D341Med (cell line): ENCODE results near the gene SYNPO.

Experiments used
- DNase-seq: peaks from one replicate; pipeline ENCODE4 v3.0.0; 2012; ENCODE audit warnings: low spot score

SYNPO gene

DNA sequence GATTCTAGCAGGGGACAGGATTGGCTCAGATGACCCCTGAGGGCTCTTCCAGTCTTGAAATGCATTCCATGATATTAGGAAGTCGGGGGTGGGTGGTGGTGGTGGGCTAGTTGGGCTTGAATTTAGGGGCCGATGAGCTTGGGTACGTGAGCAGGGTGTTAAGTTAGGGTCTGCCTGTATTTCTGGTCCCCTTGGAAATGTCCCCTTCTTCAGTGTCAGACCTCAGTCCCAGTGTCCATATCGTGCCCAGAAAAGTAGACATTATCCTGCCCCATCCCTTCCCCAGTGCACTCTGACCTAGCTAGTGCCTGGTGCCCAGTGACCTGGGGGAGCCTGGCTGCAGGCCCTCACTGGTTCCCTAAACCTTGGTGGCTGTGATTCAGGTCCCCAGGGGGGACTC lies 17.7 kb downstream of the SYNPO start:
- no peak for DNase-seq

GRCh38 chr5:150658699-150659265 lies 18.3 kb downstream of the SYNPO start:
- DNase-seq = no peak

- no peak for DNase-seq
Measured at GRCh38 chr5:150659360-150660107, 19.1 kb downstream of the SYNPO start.

DNA sequence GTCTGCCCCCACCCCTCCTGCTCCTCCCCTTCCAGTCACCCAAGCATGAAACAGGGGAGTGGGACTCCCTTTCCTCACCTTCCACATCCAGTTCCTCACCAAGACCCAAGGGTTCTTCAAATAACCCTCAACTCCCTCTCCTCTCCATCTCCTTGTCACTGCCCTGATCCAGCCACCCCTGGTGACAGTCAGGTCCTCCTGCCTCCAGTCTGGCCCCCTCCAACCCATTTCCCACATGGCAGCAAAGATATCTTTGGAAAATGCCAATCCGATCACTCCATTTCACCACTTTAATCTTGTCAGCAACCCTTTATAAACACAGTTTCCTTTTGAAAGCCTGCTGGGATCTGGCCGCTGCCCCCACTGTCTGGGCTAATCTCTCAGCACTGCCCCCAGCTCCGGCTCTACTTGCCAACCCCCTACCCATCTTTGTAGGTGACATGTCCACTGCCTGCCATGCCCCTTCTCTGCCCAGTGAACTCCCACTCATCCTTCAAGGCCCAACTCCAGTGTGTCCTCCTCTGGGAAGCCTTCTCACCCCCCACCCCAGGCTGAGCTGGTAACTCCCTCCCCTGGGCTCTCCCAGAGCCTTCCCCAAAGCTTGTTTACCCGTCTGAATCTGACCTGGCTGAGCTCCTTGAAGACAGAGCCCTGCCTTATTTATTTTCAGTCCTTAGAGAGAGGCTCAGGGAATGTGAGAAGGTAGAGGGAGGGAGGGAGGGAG lies 19.8 kb downstream of the SYNPO start:
- no peak for DNase-seq

GRCh38 chr5:150661086-150661485 lies 20.6 kb downstream of the SYNPO start, which contains the start of gene MYOZ3:
MYOZ3 (plus strand) TSS chr5:150661251; CDS start chr5:150662942, 1,691 bp downstream.
- no peak for DNase-seq

GRCh38 chr5:150661821-150662596 lies 21.5 kb downstream of the SYNPO start:
- DNase-seq = no peak

DNA sequence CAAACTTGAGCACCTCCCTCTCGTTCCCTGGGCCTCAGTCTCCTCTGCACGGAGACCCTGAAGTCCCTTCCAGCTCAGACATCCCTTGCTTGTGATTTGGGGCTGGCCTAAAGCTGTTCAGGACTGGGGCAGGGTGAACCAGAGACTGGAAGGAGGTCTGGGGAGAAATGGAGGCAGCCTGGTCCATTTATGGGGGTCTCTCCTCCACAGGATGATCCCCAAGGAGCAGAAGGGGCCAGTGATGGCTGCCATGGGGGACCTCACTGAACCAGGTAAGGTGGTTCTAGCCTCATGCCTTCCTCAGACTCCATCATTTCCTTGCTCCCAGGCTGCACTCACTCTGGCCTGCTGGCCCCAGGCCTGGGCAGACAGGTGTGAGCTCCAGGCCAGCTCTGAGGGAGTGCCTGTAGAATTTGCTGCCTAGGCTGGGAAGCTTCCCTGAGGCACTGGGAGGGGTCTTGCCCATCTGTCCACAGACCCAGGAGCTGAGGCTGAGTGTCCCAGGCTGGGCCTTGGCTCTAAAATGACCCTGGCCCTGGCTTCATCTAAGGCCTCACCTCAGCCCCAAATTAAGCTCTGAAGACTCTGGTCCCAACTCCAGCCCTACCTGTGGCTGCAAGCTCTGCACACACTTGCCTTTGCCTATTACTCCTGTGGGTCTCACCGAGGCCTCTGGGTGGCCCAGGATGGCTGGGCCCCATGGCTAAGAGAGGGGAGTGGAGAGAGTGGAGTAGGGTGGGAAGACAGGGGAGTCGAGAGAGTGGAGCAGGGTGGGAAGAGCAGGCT lies 22.5 kb downstream of the SYNPO start:
- no peak for DNase-seq

- DNase-seq = no peak
Measured at GRCh38 chr5:150663936-150664335, 23.5 kb downstream of the SYNPO start.

DNA sequence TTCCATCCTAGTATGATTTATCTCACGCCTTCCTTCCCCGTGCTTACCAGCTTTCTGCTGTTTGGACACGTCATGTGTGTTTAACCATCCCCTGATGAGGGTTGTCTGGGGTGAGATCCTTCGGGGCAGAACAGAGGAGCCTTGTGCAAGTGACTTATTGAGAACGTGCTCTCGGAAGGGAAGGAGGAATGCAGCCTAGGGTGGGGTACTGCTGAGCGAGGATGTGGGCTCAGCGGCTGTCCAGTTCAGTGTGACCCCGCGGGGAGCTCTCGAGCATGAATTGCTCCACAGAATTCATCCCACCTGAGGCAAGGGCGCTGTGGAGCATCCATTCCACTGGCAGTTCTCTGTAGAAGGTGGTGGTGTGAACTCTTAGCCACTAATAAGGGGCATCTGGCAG lies 24.6 kb downstream of the SYNPO start:
- DNase-seq = no peak

- DNase-seq = no peak
Measured at GRCh38 chr5:150670275-150670947, 30.0 kb downstream of the SYNPO start.

GRCh38 chr5:150670948-150671310 lies 30.5 kb downstream of the SYNPO start:
- no peak for DNase-seq

DNA sequence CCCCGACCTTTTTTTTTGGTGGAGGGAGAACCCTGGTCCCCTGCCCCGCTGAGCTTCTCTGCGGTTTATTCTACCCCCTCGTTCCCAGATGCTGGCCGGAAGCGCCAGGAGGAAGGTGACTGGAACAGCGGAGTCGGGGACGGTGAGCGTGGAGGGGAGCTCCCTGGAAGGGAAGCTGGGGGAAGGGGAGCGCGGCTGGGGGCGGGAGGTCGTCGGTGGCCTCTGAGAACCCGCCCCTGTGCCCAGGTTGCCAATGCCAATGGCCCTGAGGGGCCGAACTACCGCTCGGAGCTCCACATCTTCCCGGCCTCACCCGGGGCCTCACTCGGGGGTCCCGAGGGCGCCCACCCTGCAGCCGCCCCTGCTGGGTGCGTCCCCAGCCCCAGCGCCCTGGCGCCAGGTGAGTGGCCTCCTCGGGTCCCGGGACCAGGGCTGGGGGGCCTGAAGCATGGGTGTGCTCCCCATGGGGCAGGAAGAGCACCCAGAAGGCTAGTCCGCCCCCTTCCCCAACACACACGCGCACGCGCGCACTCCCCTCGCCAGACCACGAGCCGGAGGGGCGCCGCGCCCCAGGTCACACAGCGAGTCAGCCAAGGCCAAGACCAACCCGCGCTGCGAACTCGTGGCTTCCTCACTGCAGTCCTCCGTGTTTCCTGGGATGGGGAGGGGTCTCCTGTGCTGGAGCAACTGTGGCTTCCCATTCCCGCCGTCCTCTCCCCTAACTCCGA lies 31.2 kb downstream of the SYNPO start:
- no peak for DNase-seq

- no peak for DNase-seq
Measured at GRCh38 chr5:150672237-150672883, 31.9 kb downstream of the SYNPO start.

DNA sequence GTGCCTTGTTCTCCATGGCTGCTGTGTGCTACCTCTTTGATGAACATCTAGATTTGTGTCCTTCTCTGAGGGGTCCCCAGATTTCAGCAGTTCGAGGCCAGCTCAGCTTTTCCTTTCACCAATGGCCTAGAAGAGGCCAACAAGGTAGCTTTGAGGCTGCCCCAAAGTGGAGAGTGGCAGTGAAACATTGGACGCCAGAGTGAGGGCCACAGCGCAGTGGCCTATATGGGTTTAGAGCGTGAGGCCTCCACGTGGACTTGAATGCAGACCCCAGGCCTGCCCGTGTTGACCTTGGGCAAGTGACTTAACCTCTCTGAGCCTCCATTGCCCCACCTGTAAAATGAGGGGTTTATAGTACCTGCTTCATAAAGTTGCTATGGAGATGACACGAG lies 32.4 kb downstream of the SYNPO start:
- no peak for DNase-seq

DNA sequence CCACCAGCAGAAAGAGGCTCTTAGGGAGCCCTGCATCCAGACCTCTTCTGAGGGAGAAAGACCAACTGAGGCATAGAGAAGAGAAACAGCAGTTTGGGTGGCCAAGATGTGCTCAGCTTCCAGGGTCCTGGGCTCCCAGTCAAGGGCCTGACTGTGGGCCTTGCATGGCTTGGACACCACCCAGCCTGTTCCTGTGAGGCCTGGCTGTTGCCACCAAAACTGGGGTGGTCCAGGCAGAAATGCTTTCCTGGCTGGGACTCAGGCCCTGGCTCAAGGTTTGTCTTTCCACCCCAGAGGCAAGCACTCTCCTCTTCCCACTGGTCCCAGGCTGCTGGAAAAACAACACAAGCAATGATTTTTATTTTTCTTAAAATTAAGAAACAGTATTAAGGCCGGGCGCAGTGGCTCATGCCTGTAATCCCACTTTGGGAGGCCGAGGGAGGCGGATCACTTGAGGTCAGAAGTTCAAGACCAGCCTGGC lies 33.9 kb downstream of the SYNPO start:
- DNase-seq = no peak

DNA sequence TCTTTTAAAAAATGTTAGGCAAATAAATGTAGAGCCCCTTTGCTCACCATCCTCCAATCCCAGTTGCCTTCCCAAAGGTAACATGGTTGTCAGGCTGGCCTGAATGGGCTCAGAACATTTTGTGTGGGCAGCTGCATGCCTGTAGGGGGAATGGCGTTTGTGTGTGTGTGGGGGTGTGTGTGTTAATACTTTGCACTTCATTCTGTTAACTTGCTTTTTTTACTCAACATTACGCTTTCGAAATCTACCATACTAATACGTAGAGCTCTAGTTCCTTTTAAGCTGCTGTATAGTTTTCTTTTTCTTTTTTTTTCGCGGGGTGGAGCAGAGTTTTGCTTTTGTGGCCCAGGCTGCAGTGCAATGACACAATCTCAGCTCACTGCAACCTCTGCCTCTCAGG lies 34.6 kb downstream of the SYNPO start:
- DNase-seq = no peak

DNA sequence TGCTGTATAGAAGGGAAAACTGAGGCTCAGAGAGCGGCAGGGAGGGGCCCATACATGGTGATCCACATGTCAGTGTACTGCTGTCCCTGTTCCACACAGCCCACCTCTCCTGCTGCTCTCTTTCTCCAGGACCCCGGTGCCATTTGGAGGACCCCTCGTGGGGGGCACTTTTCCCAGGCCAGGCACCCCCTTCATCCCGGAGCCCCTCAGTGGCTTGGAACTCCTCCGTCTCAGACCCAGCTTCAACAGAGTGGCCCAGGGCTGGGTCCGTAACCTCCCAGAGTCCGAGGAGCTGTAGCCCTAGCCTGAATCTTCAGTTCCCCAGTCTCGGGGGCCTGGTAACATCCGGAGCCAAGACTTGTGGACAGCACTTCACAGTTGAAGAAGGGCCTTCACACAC lies 36.1 kb downstream of the SYNPO start:
- no peak for DNase-seq

DNA sequence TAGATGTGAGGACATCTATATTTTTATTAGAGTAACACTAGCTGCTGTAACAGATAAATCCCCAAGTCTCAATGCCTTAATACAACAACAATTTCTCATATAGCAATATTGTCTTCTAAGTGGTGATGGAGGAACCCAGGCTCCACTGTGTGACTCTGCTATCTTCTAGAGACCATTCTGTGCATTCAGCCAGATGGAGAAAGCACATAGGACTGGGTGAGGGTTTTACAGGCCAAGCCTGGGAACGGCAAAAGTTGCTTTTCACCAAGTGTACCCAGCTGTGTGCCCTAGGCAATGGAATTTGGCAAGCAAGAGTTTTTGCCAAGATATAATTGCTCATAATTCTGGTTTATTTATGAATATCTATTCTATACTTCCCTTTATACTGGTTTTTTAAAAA lies 48.7 kb downstream of the SYNPO start:
- DNase-seq = no peak

DNA sequence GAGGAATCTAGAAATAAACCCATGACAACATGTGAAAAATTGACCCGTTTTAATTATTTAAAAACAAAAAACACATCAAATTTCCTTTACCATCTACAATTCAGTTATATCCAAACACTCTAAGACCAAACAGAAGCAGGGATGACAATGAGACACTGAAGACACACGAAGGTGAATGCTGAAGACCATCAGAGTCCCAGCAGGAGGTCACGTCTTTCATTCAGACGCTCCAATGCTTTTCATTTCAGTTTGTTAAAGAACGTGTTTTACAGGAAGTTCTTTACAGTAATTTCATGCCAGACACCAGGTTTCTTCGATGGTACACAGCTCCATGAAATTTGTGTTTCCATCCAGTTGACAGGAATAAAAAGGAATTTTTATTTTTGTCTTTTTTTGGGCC lies 50.3 kb downstream of the SYNPO start:
- no peak for DNase-seq

DNA sequence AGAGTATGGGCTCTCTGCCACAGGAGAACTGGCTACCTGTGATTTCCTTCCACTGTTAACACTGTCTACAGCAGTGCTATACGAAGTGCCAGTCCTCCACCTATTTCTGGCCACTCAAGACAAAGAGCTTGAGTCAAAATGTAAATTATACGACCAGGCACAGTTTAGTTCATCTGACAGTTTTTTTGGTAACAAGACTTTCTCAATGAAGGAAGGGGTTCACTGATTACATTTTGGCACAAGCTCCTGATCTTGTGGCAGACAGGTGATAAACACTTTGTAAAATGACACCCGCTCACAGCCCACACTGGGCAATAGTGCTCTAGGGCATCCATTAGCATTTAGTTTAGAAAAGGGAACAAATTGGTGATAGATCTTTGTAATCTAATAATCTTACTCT lies 51.8 kb downstream of the SYNPO start:
- no peak for DNase-seq
